NCI-H526 (cell line): ENCODE results near the gene CLDND1.
"Not testable (repeated sequence)": the region's sequence is repeated elsewhere in the genome, so short reads cannot be mapped to it uniquely, and the experiment has no call there.

Experiments used
- DNase-seq, 2 experiments: peaks; one replicate each; lab custom pipeline; 2025; lab: John Stamatoyannopoulos, UW

The CLDND1 gene

DNA sequence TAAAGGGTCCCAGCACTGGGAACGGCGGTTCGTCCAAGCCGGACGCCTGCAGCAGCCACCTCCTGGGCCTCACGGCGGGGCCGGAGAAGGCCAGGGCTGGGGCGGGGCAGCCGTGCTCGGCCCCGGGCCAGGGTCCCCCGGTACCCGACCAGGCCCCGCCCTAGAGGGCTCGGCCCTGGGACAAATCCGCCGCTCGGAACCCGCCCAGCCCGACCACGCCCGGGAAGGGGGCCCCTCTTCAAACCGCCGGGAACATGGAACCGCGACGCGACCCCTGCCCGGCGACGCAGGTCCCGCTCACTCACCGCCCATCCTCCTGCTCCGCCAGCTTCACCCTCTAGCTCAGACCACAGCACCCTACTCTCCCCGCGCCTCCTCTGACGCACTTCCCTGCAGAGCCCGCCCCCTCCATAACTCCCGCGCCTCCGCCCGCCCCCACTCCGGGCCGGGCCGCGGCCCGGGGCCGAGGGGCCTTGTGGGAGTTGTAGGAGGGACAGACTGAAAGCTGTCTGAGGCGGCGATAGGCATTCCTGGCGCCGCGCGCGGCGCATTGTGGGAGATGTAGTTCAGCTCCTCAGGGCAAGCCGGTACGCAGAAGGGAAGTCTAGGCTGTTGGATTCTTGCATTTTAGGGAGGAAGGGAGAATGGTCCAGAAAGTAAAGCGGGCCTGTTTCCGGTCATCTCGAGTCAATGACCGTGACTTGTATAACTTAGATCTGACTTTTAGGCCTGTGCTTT, at the start of gene CLDND1:
TSS of gene CLDND1 (minus strand) at position 359 of the 738 bp plus-strand sequence. CDS start 1,478 bp downstream, outside the sequence.
- peak; percentile 92 to 96 for DNase-seq

DNA sequence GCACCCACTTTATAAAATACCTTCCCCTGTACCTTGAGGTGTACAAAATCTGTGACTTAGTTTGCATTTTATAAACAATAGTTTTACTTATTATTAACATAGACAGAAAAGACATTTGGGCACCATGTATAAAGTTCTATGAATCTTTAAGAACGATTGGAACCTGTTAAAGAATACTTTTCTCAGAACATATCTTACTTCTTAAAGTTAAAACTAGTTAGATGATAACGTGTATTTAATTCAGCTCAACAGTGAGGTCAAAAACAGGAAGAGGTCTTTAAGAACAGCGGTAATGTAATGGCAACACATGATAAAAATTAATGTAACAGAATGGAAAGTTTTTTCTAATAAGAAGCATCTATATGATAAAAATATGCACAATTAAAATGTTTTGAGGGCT, 45.7 kb upstream of the CLDND1 start:
- DNase-seq: no peak

GRCh38 chr3:98567666-98568270, 45.1 kb upstream of the CLDND1 start:
- no peak for DNase-seq

DNA sequence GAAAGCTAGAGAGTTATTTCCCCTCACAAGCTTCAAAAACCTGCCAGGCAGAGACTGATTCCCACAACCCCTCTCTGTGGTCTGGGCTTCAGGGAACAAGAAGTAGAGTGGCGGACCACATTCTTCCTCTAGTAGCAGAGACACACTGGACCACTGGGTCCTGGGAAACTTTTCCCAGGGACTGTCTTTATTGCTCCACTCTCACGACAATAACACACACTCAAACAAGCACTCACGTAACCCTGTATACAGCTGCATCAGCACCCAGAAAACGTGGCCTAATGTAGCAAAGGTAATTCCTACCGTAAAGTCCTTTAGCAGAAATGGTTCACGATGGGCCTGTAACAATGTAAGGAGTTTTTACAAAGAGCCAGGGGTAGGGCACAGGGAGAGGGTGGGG, 43.1 kb upstream of the CLDND1 start:
- DNase-seq: no peak

DNA sequence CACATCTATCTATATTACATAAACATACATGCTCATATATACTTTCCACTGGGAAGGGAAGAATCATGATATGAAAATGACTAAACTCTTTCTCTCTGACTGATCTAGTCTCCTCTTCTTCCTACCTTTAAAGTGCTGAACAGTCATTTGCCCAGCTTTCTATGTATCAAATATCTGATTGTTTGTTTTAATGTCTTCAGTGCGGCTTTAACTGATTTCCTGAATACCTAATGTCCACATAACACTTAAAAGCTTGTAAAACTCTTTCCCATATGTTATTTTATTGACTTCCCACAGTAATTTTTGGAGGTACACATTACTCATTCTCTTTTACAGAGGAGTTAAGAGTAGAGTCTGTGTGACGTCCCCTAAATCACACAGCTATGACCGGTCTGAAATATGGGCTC, 42.5 kb upstream of the CLDND1 start:
- no peak for DNase-seq

DNA sequence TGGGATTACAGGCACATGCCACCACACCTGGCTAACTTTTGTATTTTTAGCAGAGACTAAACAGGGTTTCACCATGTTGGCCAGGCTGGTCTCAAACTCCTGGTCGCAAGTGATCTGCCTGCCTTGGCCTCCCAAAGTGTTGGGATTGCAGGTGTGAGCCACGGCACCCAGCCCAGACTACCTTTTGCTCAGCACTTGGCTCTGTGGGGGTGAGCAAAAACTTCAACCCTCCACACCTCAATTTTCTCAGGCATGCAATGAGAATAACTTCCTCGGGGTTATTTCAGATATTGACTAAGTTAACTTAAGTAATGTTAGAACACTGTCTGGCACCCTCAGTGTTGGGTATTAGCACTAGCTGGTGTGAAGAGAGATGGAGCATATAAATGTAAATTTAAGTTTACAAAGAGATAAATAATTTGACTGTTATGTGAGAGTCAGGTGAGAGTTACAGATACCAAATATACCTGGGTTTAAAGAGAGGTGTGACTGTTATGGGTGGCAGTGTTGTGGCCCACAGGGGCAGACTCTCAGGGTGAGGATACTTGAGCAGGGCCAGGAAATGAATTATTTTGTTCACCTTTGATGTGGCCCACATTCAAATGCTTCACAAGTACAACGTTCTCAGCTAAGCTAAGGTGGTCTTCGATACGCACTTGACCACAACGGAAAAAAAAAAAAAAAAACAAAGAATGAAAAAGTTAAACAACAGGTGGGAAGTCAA, 41.7 kb upstream of the CLDND1 start:
- no peak for DNase-seq

- DNase-seq: no peak
Measured at GRCh38 chr3:98563661-98564281, 41.1 kb upstream of the CLDND1 start.

- DNase-seq: no peak
Measured at GRCh38 chr3:98561727-98562521, 39.2 kb upstream of the CLDND1 start.

- DNase-seq: no peak
Measured at GRCh38 chr3:98560911-98561310, 38.2 kb upstream of the CLDND1 start.

DNA sequence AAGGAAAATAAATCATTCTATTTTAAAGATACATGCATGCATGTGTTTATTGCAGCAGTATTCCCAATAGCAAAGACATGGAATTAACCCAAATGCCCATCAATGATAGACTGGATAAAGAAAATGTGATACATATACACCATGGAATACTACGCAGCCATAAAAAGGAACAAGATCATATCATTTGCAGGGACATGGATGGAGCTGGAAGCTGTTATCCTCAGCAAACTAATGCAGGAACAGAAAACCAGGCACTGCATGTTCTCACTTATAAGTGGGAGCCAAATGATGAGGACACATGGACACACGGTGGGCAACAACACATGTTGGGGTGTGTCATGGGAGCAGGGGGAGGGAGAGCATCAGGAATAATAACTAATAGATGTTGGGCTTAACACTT, 37.1 kb upstream of the CLDND1 start:
- not testable (repeated sequence) for DNase-seq

DNA sequence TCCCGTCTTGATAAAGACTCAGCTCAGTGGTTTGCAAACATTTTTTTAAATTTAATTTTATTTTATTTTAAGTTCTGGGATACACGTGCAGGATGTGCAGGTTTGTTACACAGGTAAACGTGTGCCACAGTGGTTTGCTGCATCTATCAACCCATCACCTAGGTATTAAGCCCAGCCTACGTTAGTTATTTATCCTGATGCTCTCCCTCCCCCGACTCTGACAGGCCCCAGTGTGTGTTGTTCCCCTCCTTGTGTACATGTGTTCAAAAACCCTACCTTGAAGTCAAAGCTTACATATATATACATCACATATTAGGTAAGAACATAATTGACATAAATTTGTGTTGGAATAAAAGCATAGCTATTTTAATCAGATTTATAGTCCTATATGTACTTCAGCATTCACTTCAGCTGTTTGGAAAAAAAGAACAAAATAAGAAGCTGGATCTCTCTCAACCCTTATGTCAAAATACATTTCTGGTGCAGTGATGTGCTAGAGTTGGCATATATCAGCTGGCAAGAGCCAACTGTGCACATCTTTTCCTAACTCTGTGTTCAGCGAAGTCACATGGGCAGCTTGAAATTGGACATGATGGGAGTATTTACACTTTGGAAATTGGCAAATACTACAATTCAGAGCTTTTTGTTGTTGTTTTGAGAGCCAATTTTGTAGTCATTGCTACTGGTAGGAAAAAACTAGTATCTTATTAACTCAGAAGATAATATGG, 35.6 kb upstream of the CLDND1 start:
- no peak for DNase-seq

DNA sequence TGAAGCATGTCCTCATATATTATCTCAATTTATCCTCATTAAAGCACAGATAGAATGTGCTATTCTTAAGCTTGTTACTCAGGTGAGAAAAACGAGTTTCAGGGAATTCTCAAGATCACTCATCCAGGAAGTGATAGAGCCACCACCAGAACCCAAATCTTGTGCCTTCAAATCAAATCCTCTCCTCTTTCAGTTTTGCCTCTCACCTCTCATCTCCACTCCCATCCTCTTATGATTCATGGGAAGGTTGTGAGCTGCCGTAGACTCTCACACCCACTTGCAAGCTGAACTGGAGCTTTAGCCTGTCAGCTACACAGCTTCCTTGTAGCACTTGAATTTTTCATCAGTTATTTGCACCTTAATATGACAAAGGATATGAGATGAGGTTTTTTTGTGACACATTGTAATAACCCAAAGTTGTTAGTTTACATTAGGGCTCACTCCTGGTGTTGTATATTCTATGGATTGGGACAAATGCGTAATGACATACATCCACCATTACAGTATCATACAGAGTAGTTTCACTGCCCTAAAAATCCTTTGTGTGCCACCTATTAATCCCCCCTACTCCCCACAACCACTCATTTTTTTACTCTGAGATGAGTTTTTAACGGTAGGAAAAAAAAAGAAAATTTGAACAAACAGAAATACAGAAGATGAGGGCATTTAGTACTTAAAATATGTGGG, 34.8 kb upstream of the CLDND1 start:
- DNase-seq: no peak

- DNase-seq: no peak
Measured at GRCh38 chr3:98556164-98557130, 33.7 kb upstream of the CLDND1 start.

GRCh38 chr3:98555025-98555379, 32.3 kb upstream of the CLDND1 start:
- no peak for DNase-seq

GRCh38 chr3:98554580-98554979, 31.9 kb upstream of the CLDND1 start:
- DNase-seq: peak in 1 of 2 experiments; percentile 14

GRCh38 chr3:98553753-98554152, 31.1 kb upstream of the CLDND1 start:
- DNase-seq: no peak

DNA sequence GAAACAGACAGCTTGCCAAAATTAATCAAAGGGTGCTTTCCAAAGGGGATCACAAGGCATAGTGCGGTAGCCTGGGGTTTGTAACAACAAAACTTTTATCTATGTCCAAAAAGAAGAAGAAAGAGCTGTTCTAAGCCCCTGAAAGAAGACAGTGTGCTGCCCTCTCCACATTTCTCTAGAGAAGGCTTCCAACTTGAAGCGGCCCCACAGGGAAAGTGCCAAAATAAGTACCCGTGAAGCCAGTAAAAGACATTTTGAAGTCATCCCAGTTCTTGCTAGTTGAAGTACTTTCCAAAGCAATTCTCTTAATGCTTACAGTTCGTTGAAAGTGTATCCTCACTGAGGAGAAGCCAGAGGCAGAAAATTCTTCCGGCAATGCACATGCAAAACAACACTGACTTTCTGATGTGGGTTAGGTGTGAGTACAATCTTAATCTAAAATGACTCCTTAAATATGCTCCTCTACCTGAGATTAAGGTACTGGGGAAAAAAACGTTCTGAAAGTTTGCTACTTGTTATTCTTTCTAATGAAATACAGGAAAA, 30.4 kb upstream of the CLDND1 start:
- DNase-seq: no peak

DNA sequence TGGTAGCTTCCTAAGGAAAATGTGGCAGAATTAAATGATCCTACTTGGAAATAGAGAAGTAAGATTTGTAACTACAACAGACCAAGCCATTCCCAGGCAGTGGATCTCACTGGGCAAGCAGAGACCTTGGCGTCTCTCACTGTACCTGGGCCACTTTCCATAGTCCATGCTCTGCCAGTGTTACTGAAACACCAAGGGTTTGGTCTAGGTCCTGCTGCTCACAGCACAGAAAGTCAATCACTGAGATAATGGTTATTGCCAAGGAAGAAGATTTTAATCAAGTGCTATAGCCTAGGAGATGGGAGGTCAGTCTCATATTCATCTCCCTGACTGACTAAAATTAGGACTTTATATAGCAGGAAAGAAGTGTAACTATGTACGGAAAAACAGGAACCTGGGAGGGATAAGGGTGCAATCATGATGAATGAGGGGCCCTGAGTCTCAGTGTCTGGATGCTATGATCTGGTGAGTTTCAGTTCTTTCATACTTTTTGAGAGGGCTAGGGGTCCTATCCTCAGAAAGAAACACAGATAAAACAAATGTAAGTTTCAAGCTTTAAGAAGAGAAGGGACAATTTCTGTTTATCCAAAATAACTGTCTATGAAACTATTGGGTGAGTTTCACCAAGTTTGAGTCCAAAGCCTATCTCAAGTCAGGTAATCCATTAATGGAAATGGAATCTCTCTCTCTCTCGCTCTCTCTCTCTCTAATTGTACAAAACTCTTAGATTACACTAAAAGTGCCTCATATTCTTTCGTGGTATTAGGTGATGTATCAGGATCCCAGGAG, 29.7 kb upstream of the CLDND1 start:
- no peak for DNase-seq
